Stimulated activated CD4-positive, alpha-beta T cell treated with anti-CD3 and anti-CD28 coated beads, TNF-alpha, amount 100 ng/mL, for 48 hours (primary cell): Measurements from ENCODE around the gene HOXA10.

Experiments
- DNase-seq, 3 donors: peaks; one replicate each; pipeline ENCODE4 v3.0.0-alpha.2; 2020; ENCODE audit warnings: low read depth in 3 of 3

The HOXA10 gene

GRCh38 chr7:27191161-27191731, 17.1 kb upstream of the HOXA10 start:
- DNase-seq: no peak

GRCh38 chr7:27189997-27190748, 16.1 kb upstream of the HOXA10 start:
- DNase-seq: no peak

GRCh38 chr7:27189295-27189996, 15.3 kb upstream of the HOXA10 start:
- DNase-seq: no peak

- no peak for DNase-seq
Observed at GRCh38 chr7:27188386-27189294, 14.5 kb upstream of the HOXA10 start.

- no peak for DNase-seq
Observed at GRCh38 chr7:27187475-27188385, 13.6 kb upstream of the HOXA10 start.

GRCh38 chr7:27186668-27187474, 12.8 kb upstream of the HOXA10 start:
- DNase-seq: no peak

- no peak for DNase-seq
Observed at GRCh38 chr7:27185854-27186667, 11.9 kb upstream of the HOXA10 start.

- no peak for DNase-seq
Observed at GRCh38 chr7:27185013-27185853, 11.1 kb upstream of the HOXA10 start, which contains the start of gene HOXA11. TSS of gene HOXA11 (minus strand) at chr7:27185232. CDS start at chr7:27185144, 88 bp downstream.

- no peak for DNase-seq
Observed at GRCh38 chr7:27184337-27185012, 10.4 kb upstream of the HOXA10 start.

GRCh38 chr7:27183682-27184336, 9.7 kb upstream of the HOXA10 start:
- DNase-seq: no peak

GRCh38 chr7:27182861-27183681, 9.0 kb upstream of the HOXA10 start:
- no peak for DNase-seq

GRCh38 chr7:27182285-27182841, 8.2 kb upstream of the HOXA10 start:
- DNase-seq: no peak

- no peak for DNase-seq
Observed at GRCh38 chr7:27181795-27182275, 7.7 kb upstream of the HOXA10 start.

- DNase-seq: no peak
Observed at GRCh38 chr7:27180431-27181420, 6.6 kb upstream of the HOXA10 start.
